ENCODE results near the gene PITHD1.
A peak's percentile ranks its signal among the peaks of the same experiment; 100 is the strongest.

The PITHD1 gene

GRCh38 chr1:23768733-23769132, 9.5 kb upstream of the PITHD1 start:
- H3K27ac ChIP-seq: no peak overlapping the region
- DNase-seq: no peak
- H3K36me3 ChIP-seq (replicated peaks): peaks cover 11% of the 10 kb centered on the region
- TF ChIP-seq CTCF (IDR thresholded peaks at IDR 0.05; ENCODE audit: low read depth, low read length, missing control alignments): no peak
- in situ Hi-C loops (cut with HindIII; ENCODE audit: low pct_ligation_motif_present, low sequenced_read_pairs): no loop called here
- no peak overlapping the region for H3K4me3 ChIP-seq (ENCODE audit: low read depth, low read length)
- H3K27me3 ChIP-seq (replicated peaks): no peaks in the 10 kb centered on the region

- TF ChIP-seq CTCF (IDR thresholded peaks at IDR 0.05; ENCODE audit: low read depth, low read length, missing control alignments): peak; percentile 99
- Histone ChIP-seq H3K27ac (no peak overlapping the region), H3K36me3 (replicated peaks) (no peaks in the 10 kb centered on the region), H3K27me3 (replicated peaks) (no peaks in the 10 kb centered on the region), H3K4me3 (ENCODE audit: low read depth, low read length) (no peak overlapping the region)
- in situ Hi-C loops (cut with HindIII; ENCODE audit: low pct_ligation_motif_present, low sequenced_read_pairs): no loop called here
- DNase-seq: peak; percentile 88
Observed at GRCh38 chr1:23772049-23772853, 6.0 kb upstream of the PITHD1 start.

- no peak for DNase-seq
- Histone ChIP-seq H3K36me3 (replicated peaks) (no peaks in the 10 kb centered on the region), H3K4me3 (ENCODE audit: low read depth, low read length) (no peak overlapping the region), H3K27ac (no peak overlapping the region), H3K27me3 (replicated peaks) (no peaks in the 10 kb centered on the region)
- TF ChIP-seq CTCF (IDR thresholded peaks at IDR 0.05; ENCODE audit: low read depth, low read length, missing control alignments): no peak
- in situ Hi-C loops (cut with HindIII; ENCODE audit: low pct_ligation_motif_present, low sequenced_read_pairs): no loop called here
Observed at GRCh38 chr1:23772854-23773242, 5.4 kb upstream of the PITHD1 start.

- in situ Hi-C loops (cut with HindIII; ENCODE audit: low pct_ligation_motif_present, low sequenced_read_pairs): no loop called here
- H3K36me3 ChIP-seq (replicated peaks): no peaks in the 10 kb centered on the region
- no peak overlapping the region for H3K4me3 ChIP-seq (ENCODE audit: low read depth, low read length)
- H3K27ac ChIP-seq: no peak overlapping the region
- no peak for TF ChIP-seq CTCF (IDR thresholded peaks at IDR 0.05; ENCODE audit: low read depth, low read length, missing control alignments)
- no peak for DNase-seq
- no peaks in the 10 kb centered on the region for H3K27me3 ChIP-seq (replicated peaks)
Observed at GRCh38 chr1:23774174-23774880, 3.9 kb upstream of the PITHD1 start.

GRCh38 chr1:23776217-23776616, 2.0 kb upstream of the PITHD1 start:
- TF ChIP-seq CTCF (IDR thresholded peaks at IDR 0.05; ENCODE audit: low read depth, low read length, missing control alignments): no peak

More at GRCh38 chr1:23776217-23776616, 2.0 kb upstream of the PITHD1 start:
- Histone ChIP-seq H3K27ac (no peak overlapping the region), H3K36me3 (replicated peaks) (no peaks in the 10 kb centered on the region), H3K27me3 (replicated peaks) (no peaks in the 10 kb centered on the region), H3K4me3 (ENCODE audit: low read depth, low read length) (no peak overlapping the region)
- in situ Hi-C loops (cut with HindIII; ENCODE audit: low pct_ligation_motif_present, low sequenced_read_pairs): no loop called here
- no peak for DNase-seq
